Activated B cell treated with CpG ODN at 0.5 μM for 24 hours (primary cell): ENCODE results near the gene LEKR1. TPM values are rescaled to one million over a fixed set of nuclear protein-coding genes. Genes with fewer than 3 reads are reported as not detected.

ENCODE experiments used
- ATAC-seq: fragments of 200-7000 bp; cut with Tn5 transposase; one replicate; pipeline ENCODE4 v1.10.0; 2021; ENCODE audit warnings: low read depth, mild to moderate bottlenecking, moderate library complexity
- CTCF ChIA-PET: fragments of 350-600 bp; sonication (Branson Sonifier 250); formaldehyde crosslinking; loops from one replicate; lab custom pipeline; 2021; ENCODE audit warnings: antibody characterized with exemption; lab: Charles Lee
- POLR2A ChIA-PET: fragments of 350-600 bp; sonication (Branson Sonifier 250); formaldehyde crosslinking; loops from one replicate; lab custom pipeline; 2021; ENCODE audit warnings: antibody characterized with exemption; lab: Charles Lee
- DNase-seq: peaks from one replicate; pipeline ENCODE4 v3.0.0; 2022
- H3K27ac Mint-ChIP-seq: one replicate; pipeline ENCODE4 v1.8.0; 2020; ENCODE audit warnings: mixed read lengths
- H3K27me3 Mint-ChIP-seq: one replicate; pipeline ENCODE4 v1.8.0; 2021; ENCODE audit warnings: mixed read lengths
- H3K36me3 Mint-ChIP-seq: one replicate; pipeline ENCODE4 v1.8.0; 2021; ENCODE audit warnings: low read depth, mixed read lengths
- H3K4me1 Mint-ChIP-seq: one replicate; pipeline ENCODE4 v1.8.0; 2021; ENCODE audit warnings: mixed read lengths
- H3K4me3 Mint-ChIP-seq: one replicate; pipeline ENCODE4 v1.8.0; 2020; ENCODE audit warnings: mild to moderate bottlenecking, mixed read lengths
- H3K9me3 Mint-ChIP-seq: one replicate; pipeline ENCODE4 v1.8.0; 2020; ENCODE audit warnings: mixed read lengths
- CTCF ChIP-seq: fragments of 200-600 bp; IDR thresholded peaks from one replicate; pipeline ENCODE4 v1.8.0; 2022; ENCODE audit warnings: antibody characterized with exemption, mild to moderate bottlenecking
- intact Hi-C: fragments of 100-400 bp; cut with micrococcal nuclease; formaldehyde crosslinking; loops from one replicate; pipeline ENCODE4 v1.15.1; 2024
- total RNA-seq: library from RNA; stranded (reverse); gene quantifications from 2 replicates; pipeline ENCODE4 v1.2.3, GENCODE V29; 2022

Gene LEKR1
- total RNA-seq, 1 donor from 2014 or later: 2.8 TPM

- no peak overlapping the region for H3K27ac Mint-ChIP-seq
- no peak for TF ChIP-seq CTCF
- POLR2A ChIA-PET: interaction anchor here (0.6 kb wide), 1 partner anchor 590 kb away, joined by 3 read pairs; no protein-coding TSS in a partner anchor
- H3K27me3 Mint-ChIP-seq: no peaks in the 10 kb centered on the region
- no peaks in the 10 kb centered on the region for H3K36me3 Mint-ChIP-seq
- intact Hi-C loops: loop anchor here (5.0 kb wide), 1 partner anchor 93 kb away; no protein-coding TSS in a partner anchor
- no peak for ATAC-seq
- no peak overlapping the region for H3K4me3 Mint-ChIP-seq
- H3K4me1 Mint-ChIP-seq: peaks cover 19% of the 10 kb centered on the region
- CTCF ChIA-PET: no interaction called here
- DNase-seq: no peak
- H3K9me3 Mint-ChIP-seq: no peaks in the 10 kb centered on the region
Observed at GRCh38 chr3:157069846-157070677, 243.9 kb downstream of the LEKR1 start.

- ATAC-seq (no peak), DNase-seq (no peak)
- Mint-ChIP-seq H3K4me1 (peaks cover 19% of the 10 kb centered on the region), H3K27ac (no peak overlapping the region), H3K36me3 (no peaks in the 10 kb centered on the region), H3K4me3 (no peak overlapping the region), H3K27me3 (no peaks in the 10 kb centered on the region), H3K9me3 (no peaks in the 10 kb centered on the region)
- intact Hi-C loops: no loop called here
- no peak for TF ChIP-seq CTCF
- POLR2A ChIA-PET: interaction anchor here (0.6 kb wide), 1 partner anchor 591 kb away, joined by 3 read pairs; no protein-coding TSS in a partner anchor
- CTCF ChIA-PET: no interaction called here
Observed at GRCh38 chr3:157070678-157070999, 244.5 kb downstream of the LEKR1 start.

GRCh38 chr3:157071744-157072525, 245.8 kb downstream of the LEKR1 start:
- Mint-ChIP-seq H3K27me3 (no peaks in the 10 kb centered on the region), H3K4me3 (no peak overlapping the region), H3K9me3 (no peaks in the 10 kb centered on the region), H3K4me1 (peaks cover 11% of the 10 kb centered on the region), H3K36me3 (no peaks in the 10 kb centered on the region), H3K27ac (no peak overlapping the region)
- TF ChIP-seq CTCF: no peak
- CTCF ChIA-PET: no interaction called here
- DNase-seq (no peak), ATAC-seq (no peak)
- POLR2A ChIA-PET: no interaction called here
- intact Hi-C loops: no loop called here

GRCh38 chr3:157073810-157074209, 247.7 kb downstream of the LEKR1 start:
- Mint-ChIP-seq H3K4me3 (no peak overlapping the region), H3K36me3 (no peaks in the 10 kb centered on the region), H3K9me3 (no peaks in the 10 kb centered on the region), H3K4me1 (no peaks in the 10 kb centered on the region), H3K27me3 (no peaks in the 10 kb centered on the region), H3K27ac (no peak overlapping the region)
- POLR2A ChIA-PET: no interaction called here
- no peak for TF ChIP-seq CTCF
- CTCF ChIA-PET: no interaction called here
- ATAC-seq: no peak
- DNase-seq: no peak
- intact Hi-C loops: no loop called here

- Mint-ChIP-seq H3K4me3 (no peak overlapping the region), H3K9me3 (no peaks in the 10 kb centered on the region), H3K4me1 (no peaks in the 10 kb centered on the region), H3K27ac (no peak overlapping the region), H3K36me3 (no peaks in the 10 kb centered on the region), H3K27me3 (no peaks in the 10 kb centered on the region)
- intact Hi-C loops: no loop called here
- ChIA-PET POLR2A (no interaction called here), CTCF (no interaction called here)
- DNase-seq (no peak), ATAC-seq (no peak)
- no peak for TF ChIP-seq CTCF
Observed at GRCh38 chr3:157074490-157074889, 248.3 kb downstream of the LEKR1 start.
